Activated T-cell treated with anti-CD3 and anti-CD28 coated beads, Interleukin-2, amount 50 U/mL, for 4 hours (primary cell): ENCODE measurements around the gene ACAP3. TPM values are rescaled to one million over a fixed set of nuclear protein-coding genes. Genes with fewer than 3 reads are reported as not detected.
A peak's percentile ranks its signal among the peaks of the same experiment; 100 is the strongest.

Experiments
- ATAC-seq, 2 donors: fragments of 200-7000 bp; cut with Tn5 transposase; one replicate each; pipeline ENCODE4 v1.10.0; 2021
- DNase-seq: peaks from one replicate; pipeline ENCODE4 v3.0.0-alpha.2; 2020
- H3K27me3 Mint-ChIP-seq: one replicate; pipeline ENCODE4 v1.8.0; 2021; ENCODE audit warnings: low read depth, mixed read lengths
- H3K36me3 Mint-ChIP-seq: one replicate; pipeline ENCODE4 v1.8.0; 2022; ENCODE audit warnings: mixed read lengths; ENCODE audit not compliant: insufficient read depth
- H3K4me1 Mint-ChIP-seq: one replicate; pipeline ENCODE4 v1.8.0; 2021; ENCODE audit warnings: low read depth, mixed read lengths
- H3K4me3 Mint-ChIP-seq: one replicate; pipeline ENCODE4 v1.8.0; 2021; ENCODE audit warnings: mild to moderate bottlenecking, moderate library complexity, mixed read lengths
- H3K9me3 Mint-ChIP-seq: one replicate; pipeline ENCODE4 v1.8.0; 2021; ENCODE audit warnings: mixed read lengths
- total RNA-seq, 3 donors: library from RNA; stranded (reverse); gene quantifications; one replicate each; pipeline ENCODE4 v1.2.1, GENCODE V29; 2021

The ACAP3 gene
- total RNA-seq, 3 donors from 2014 or later: 28.4 to 37.6 (median 30.1) TPM

GRCh38 chr1:1340185-1340584, 32.5 kb upstream of the ACAP3 start:
- Mint-ChIP-seq H3K9me3 (no peaks in the 10 kb centered on the region), H3K4me1 (peaks cover 4% of the 10 kb centered on the region), H3K4me3 (no peak overlapping the region), H3K36me3 (peaks cover 4% of the 10 kb centered on the region), H3K27me3 (no peaks in the 10 kb centered on the region)
- DNase-seq (no peak), ATAC-seq (no peak)

- Mint-ChIP-seq H3K4me1 (no peaks in the 10 kb centered on the region), H3K4me3 (no peak overlapping the region)
Observed at GRCh38 chr1:1338278-1338677, 30.5 kb upstream of the ACAP3 start.

GRCh38 chr1:1337793-1338147, 30.0 kb upstream of the ACAP3 start:
- Mint-ChIP-seq H3K36me3 (peaks cover 4% of the 10 kb centered on the region), H3K27me3 (no peaks in the 10 kb centered on the region), H3K4me3 (no peak overlapping the region), H3K4me1 (no peaks in the 10 kb centered on the region), H3K9me3 (no peaks in the 10 kb centered on the region)
- DNase-seq (peak; percentile 30), ATAC-seq (peak; percentile 73 to 74)

More at GRCh38 chr1:1338278-1338677, 30.5 kb upstream of the ACAP3 start:
- DNase-seq (no peak), ATAC-seq (no peak)
- Mint-ChIP-seq H3K36me3 (peaks cover 4% of the 10 kb centered on the region), H3K27me3 (no peaks in the 10 kb centered on the region), H3K9me3 (no peaks in the 10 kb centered on the region)

- no peak overlapping the region for H3K4me3 Mint-ChIP-seq
- H3K9me3 Mint-ChIP-seq: no peaks in the 10 kb centered on the region
- H3K27me3 Mint-ChIP-seq: no peaks in the 10 kb centered on the region
- no peaks in the 10 kb centered on the region for H3K4me1 Mint-ChIP-seq
- H3K36me3 Mint-ChIP-seq: peaks cover 4% of the 10 kb centered on the region
- ATAC-seq (no peak), DNase-seq (no peak)
Observed at GRCh38 chr1:1336931-1337792, 29.4 kb upstream of the ACAP3 start.

- Mint-ChIP-seq H3K4me1 (no peaks in the 10 kb centered on the region), H3K4me3 (no peak overlapping the region), H3K9me3 (no peaks in the 10 kb centered on the region), H3K27me3 (no peaks in the 10 kb centered on the region), H3K36me3 (peaks cover 4% of the 10 kb centered on the region)
- DNase-seq: no peak
- ATAC-seq: no peak
Observed at GRCh38 chr1:1336446-1336845, 28.7 kb upstream of the ACAP3 start.

GRCh38 chr1:1335792-1336248, 28.1 kb upstream of the ACAP3 start:
- Mint-ChIP-seq H3K27me3 (no peaks in the 10 kb centered on the region), H3K4me3 (no peak overlapping the region), H3K9me3 (no peaks in the 10 kb centered on the region), H3K4me1 (no peaks in the 10 kb centered on the region), H3K36me3 (no peaks in the 10 kb centered on the region)
- no peak for DNase-seq
- ATAC-seq: no peak

GRCh38 chr1:1335283-1335682, 27.6 kb upstream of the ACAP3 start:
- no peak for ATAC-seq
- DNase-seq: no peak
- Mint-ChIP-seq H3K9me3 (no peaks in the 10 kb centered on the region), H3K36me3 (no peaks in the 10 kb centered on the region), H3K27me3 (no peaks in the 10 kb centered on the region), H3K4me1 (no peaks in the 10 kb centered on the region), H3K4me3 (no peak overlapping the region)

GRCh38 chr1:1334835-1335234, 27.1 kb upstream of the ACAP3 start:
- Mint-ChIP-seq H3K4me1 (peaks cover 1% of the 10 kb centered on the region), H3K27me3 (no peaks in the 10 kb centered on the region), H3K9me3 (no peaks in the 10 kb centered on the region), H3K36me3 (no peaks in the 10 kb centered on the region), H3K4me3 (no peak overlapping the region)
- DNase-seq: no peak
- ATAC-seq: no peak

GRCh38 chr1:1333551-1334241, 26.0 kb upstream of the ACAP3 start:
- no peak for DNase-seq
- ATAC-seq: no peak
- Mint-ChIP-seq H3K36me3 (no peaks in the 10 kb centered on the region), H3K4me1 (peaks cover 3% of the 10 kb centered on the region), H3K27me3 (no peaks in the 10 kb centered on the region), H3K9me3 (no peaks in the 10 kb centered on the region), H3K4me3 (no peak overlapping the region)

GRCh38 chr1:1332774-1333480, 25.2 kb upstream of the ACAP3 start:
- peak in 1 of 2 donors; percentile 13 for ATAC-seq
- Mint-ChIP-seq H3K4me1 (peaks cover 3% of the 10 kb centered on the region), H3K9me3 (no peaks in the 10 kb centered on the region), H3K4me3 (no peak overlapping the region), H3K36me3 (no peaks in the 10 kb centered on the region), H3K27me3 (no peaks in the 10 kb centered on the region)
- DNase-seq: no peak

GRCh38 chr1:1332031-1332755, 24.5 kb upstream of the ACAP3 start:
- peaks cover 3% of the 10 kb centered on the region for H3K4me1 Mint-ChIP-seq
- no peaks in the 10 kb centered on the region for H3K27me3 Mint-ChIP-seq
- DNase-seq (no peak), ATAC-seq (no peak)
- H3K4me3 Mint-ChIP-seq: no peak overlapping the region
- no peaks in the 10 kb centered on the region for H3K9me3 Mint-ChIP-seq
- H3K36me3 Mint-ChIP-seq: no peaks in the 10 kb centered on the region

GRCh38 chr1:1331068-1331965, 23.6 kb upstream of the ACAP3 start, which contains the start of gene TAS1R3:
TAS1R3 (plus strand) TSS chr1:1331280; CDS start chr1:1331346, 66 bp downstream.
- DNase-seq (no peak), ATAC-seq (no peak)
- Mint-ChIP-seq H3K4me1 (peaks cover 3% of the 10 kb centered on the region), H3K27me3 (no peaks in the 10 kb centered on the region), H3K4me3 (no peak within 1 kb of the TSS), H3K36me3 (no peaks in the 10 kb centered on the region), H3K9me3 (no peaks in the 10 kb centered on the region)

- no peak overlapping the region for H3K4me3 Mint-ChIP-seq
- H3K4me1 Mint-ChIP-seq: peaks cover 11% of the 10 kb centered on the region
- no peaks in the 10 kb centered on the region for H3K36me3 Mint-ChIP-seq
Observed at GRCh38 chr1:1330366-1331067, 22.8 kb upstream of the ACAP3 start.

More at GRCh38 chr1:1330366-1331067, 22.8 kb upstream of the ACAP3 start:
- ATAC-seq: no peak
- no peak for DNase-seq
- H3K27me3 Mint-ChIP-seq: no peaks in the 10 kb centered on the region
- no peaks in the 10 kb centered on the region for H3K9me3 Mint-ChIP-seq
